ENCODE measurements around the gene ADGRD1. TPM values are rescaled to one million over a fixed set of nuclear protein-coding genes. Genes with fewer than 3 reads are reported as not detected.
"Not testable (repeated sequence)": the region's sequence is repeated elsewhere in the genome, so short reads cannot be mapped to it uniquely, and the experiment has no call there.

The ADGRD1 gene
- polyA plus RNA-seq, 1 donor = 84.8 TPM

DNA sequence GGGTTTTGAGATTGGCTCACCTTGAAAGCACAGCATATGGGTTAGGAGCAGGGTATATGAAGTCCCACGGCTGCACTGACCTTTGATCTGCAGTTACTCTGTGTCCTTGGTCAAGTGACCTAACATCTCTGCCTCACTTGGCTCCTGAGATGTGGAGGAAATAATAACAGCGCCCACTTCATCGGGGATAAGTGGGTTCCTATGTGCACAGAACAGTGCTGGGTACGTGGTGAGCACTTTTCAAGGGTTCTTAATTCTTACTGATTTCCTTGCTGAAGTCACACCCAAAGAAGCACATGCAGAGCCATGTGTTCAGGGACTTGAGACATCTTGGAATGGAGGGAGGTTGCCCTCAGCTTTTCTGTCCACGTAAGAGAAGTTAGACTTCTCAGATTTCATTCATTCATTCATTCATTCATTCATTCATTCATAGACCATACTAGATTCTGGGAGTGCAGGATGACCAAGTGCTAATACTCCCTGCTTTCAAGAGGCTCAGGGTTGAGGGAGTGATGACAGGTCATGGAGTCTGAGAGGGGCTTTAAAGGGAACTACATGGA lies 39.4 kb downstream of the ADGRD1 start:
- Histone ChIP-seq H3K4me3 (ENCODE audit: low read length) (no peak overlapping the region), H3K9me3 (ENCODE audit: control insufficient read depth, low read depth, low read length) (peaks cover 9% of the 10 kb centered on the region), H3K27me3 (ENCODE audit: control insufficient read depth, insufficient read depth, low read length) (no peaks in the 10 kb centered on the region), H3K4me1 (ENCODE audit: control insufficient read depth, insufficient read depth, low read length) (peaks cover 27% of the 10 kb centered on the region), H3K27ac (ENCODE audit: low read length) (peak overlapping the region; percentile 5), H3K36me3 (ENCODE audit: control insufficient read depth, insufficient read depth, low read length) (peaks cover 43% of the 10 kb centered on the region)
- no peak for DNase-seq
- WGBS (ENCODE audit: insufficient coverage, low lambda C conversion rate) = no CpG with 5 or more reads among the region's 5 CpGs

GRCh38 chr12:130993759-130994670 lies 40.3 kb downstream of the ADGRD1 start:
- Histone ChIP-seq H3K27me3 (ENCODE audit: control insufficient read depth, insufficient read depth, low read length) (no peaks in the 10 kb centered on the region), H3K9me3 (ENCODE audit: control insufficient read depth, low read depth, low read length) (peaks cover 11% of the 10 kb centered on the region), H3K36me3 (ENCODE audit: control insufficient read depth, insufficient read depth, low read length) (peaks cover 48% of the 10 kb centered on the region), H3K27ac (ENCODE audit: low read length) (no peak overlapping the region), H3K4me1 (ENCODE audit: control insufficient read depth, insufficient read depth, low read length) (peaks cover 19% of the 10 kb centered on the region), H3K4me3 (ENCODE audit: low read length) (no peak overlapping the region)
- no CpG with 5 or more reads among the region's 32 CpGs for WGBS (ENCODE audit: insufficient coverage, low lambda C conversion rate)
- no peak for DNase-seq

DNA sequence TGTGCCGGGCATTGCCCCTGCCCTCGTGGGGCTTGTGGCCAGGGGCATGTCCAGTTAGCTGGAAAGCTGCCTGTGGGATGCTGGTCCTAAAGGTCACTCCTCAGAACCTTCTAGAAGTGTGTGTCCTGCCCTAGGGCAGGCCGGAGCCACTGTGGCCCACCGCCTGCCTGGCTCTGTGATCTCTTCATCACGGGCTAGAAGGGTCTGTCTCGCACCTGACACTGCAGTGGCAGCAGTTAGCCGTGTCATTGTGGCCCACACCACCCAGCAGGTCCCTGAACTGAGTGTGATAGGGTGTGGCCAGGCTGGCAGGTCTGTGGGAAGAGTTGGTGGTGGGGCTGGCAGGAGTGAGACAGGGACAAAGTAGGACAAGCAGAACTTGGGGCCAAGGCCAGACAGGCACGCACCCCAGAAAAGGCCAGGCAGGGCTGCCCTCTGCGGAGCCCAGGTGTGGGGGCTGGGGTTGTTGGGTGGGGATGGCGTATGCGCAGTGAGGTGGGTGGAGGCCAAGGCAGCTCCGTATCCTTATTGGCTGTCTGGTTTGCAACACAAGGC lies 41.2 kb downstream of the ADGRD1 start:
- DNase-seq = no peak
- no CpG with 5 or more reads among the region's 12 CpGs for WGBS (ENCODE audit: insufficient coverage, low lambda C conversion rate)
- no peaks in the 10 kb centered on the region for H3K27me3 ChIP-seq (ENCODE audit: control insufficient read depth, insufficient read depth, low read length)
- peaks cover 51% of the 10 kb centered on the region for H3K36me3 ChIP-seq (ENCODE audit: control insufficient read depth, insufficient read depth, low read length)
- H3K4me1 ChIP-seq (ENCODE audit: control insufficient read depth, insufficient read depth, low read length) = peaks cover 10% of the 10 kb centered on the region
- no peak overlapping the region for H3K27ac ChIP-seq (ENCODE audit: low read length)
- peaks cover 12% of the 10 kb centered on the region for H3K9me3 ChIP-seq (ENCODE audit: control insufficient read depth, low read depth, low read length)
- no peak overlapping the region for H3K4me3 ChIP-seq (ENCODE audit: low read length)

- peaks cover 13% of the 10 kb centered on the region for H3K9me3 ChIP-seq (ENCODE audit: control insufficient read depth, low read depth, low read length)
- not testable (repeated sequence) for H3K27ac ChIP-seq (ENCODE audit: low read length); H3K4me3 ChIP-seq (ENCODE audit: low read length); H3K27me3 ChIP-seq (ENCODE audit: control insufficient read depth, insufficient read depth, low read length); DNase-seq
- H3K4me1 ChIP-seq (ENCODE audit: control insufficient read depth, insufficient read depth, low read length) = peaks cover 10% of the 10 kb centered on the region
- no CpG with 5 or more reads among the region's 5 CpGs for WGBS (ENCODE audit: insufficient coverage, low lambda C conversion rate)
- H3K36me3 ChIP-seq (ENCODE audit: control insufficient read depth, insufficient read depth, low read length) = peaks cover 52% of the 10 kb centered on the region
Measured at GRCh38 chr12:130995386-130995969, 41.8 kb downstream of the ADGRD1 start.

- peaks cover 52% of the 10 kb centered on the region for H3K36me3 ChIP-seq (ENCODE audit: control insufficient read depth, insufficient read depth, low read length)
- no peaks in the 10 kb centered on the region for H3K4me1 ChIP-seq (ENCODE audit: control insufficient read depth, insufficient read depth, low read length)
- H3K4me3 ChIP-seq (ENCODE audit: low read length) = no peak overlapping the region
- H3K27me3 ChIP-seq (ENCODE audit: control insufficient read depth, insufficient read depth, low read length) = no peaks in the 10 kb centered on the region
- DNase-seq = no peak
- peaks cover 13% of the 10 kb centered on the region for H3K9me3 ChIP-seq (ENCODE audit: control insufficient read depth, low read depth, low read length)
- WGBS (ENCODE audit: insufficient coverage, low lambda C conversion rate) = 100% methylated on average over 1 of the region's 5 CpGs
- no peak overlapping the region for H3K27ac ChIP-seq (ENCODE audit: low read length)
Measured at GRCh38 chr12:130998136-130998535, 44.4 kb downstream of the ADGRD1 start.

DNA sequence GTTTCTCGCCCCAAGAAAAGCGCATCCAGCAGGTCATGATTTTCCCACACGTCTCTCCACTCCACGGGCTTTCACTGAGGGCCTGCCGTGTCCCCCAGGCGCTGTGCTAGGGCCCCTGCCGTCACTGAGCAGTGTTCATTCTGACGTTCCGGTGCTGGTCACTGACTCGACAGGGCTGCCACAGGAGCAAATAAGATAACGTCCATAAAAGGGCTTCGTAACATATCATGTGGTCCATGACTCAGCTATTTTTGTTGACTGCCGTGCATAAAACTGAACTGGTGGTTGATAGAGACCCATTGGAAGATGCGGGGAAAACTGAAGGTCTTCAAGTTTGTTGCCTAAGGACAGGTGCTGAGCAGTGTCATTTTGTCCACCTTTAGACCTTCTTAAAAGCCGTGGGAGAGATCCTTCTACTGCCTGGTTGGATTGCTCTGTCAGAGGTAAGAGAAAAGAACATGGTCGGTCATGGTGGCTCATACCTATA lies 46.3 kb downstream of the ADGRD1 start:
- DNase-seq = no peak
- peaks cover 13% of the 10 kb centered on the region for H3K9me3 ChIP-seq (ENCODE audit: control insufficient read depth, low read depth, low read length)
- peaks cover 55% of the 10 kb centered on the region for H3K36me3 ChIP-seq (ENCODE audit: control insufficient read depth, insufficient read depth, low read length)
- H3K27ac ChIP-seq (ENCODE audit: low read length) = no peak overlapping the region
- no peak overlapping the region for H3K4me3 ChIP-seq (ENCODE audit: low read length)
- H3K4me1 ChIP-seq (ENCODE audit: control insufficient read depth, insufficient read depth, low read length) = no peaks in the 10 kb centered on the region
- WGBS (ENCODE audit: insufficient coverage, low lambda C conversion rate) = 80% methylated on average over 1 of the region's 16 CpGs
- no peaks in the 10 kb centered on the region for H3K27me3 ChIP-seq (ENCODE audit: control insufficient read depth, insufficient read depth, low read length)

- H3K36me3 ChIP-seq (ENCODE audit: control insufficient read depth, insufficient read depth, low read length) = peaks cover 66% of the 10 kb centered on the region
- H3K27me3 ChIP-seq (ENCODE audit: control insufficient read depth, insufficient read depth, low read length) = no peaks in the 10 kb centered on the region
- peaks cover 6% of the 10 kb centered on the region for H3K4me1 ChIP-seq (ENCODE audit: control insufficient read depth, insufficient read depth, low read length)
- no peak for DNase-seq
- H3K9me3 ChIP-seq (ENCODE audit: control insufficient read depth, low read depth, low read length) = peaks cover 13% of the 10 kb centered on the region
- no peak overlapping the region for H3K27ac ChIP-seq (ENCODE audit: low read length)
- no peak overlapping the region for H3K4me3 ChIP-seq (ENCODE audit: low read length)
- WGBS (ENCODE audit: insufficient coverage, low lambda C conversion rate) = no CpG with 5 or more reads among the region's 1 CpG
Measured at GRCh38 chr12:131001493-131001892, 47.8 kb downstream of the ADGRD1 start.

- DNase-seq = no peak
- peaks cover 66% of the 10 kb centered on the region for H3K36me3 ChIP-seq (ENCODE audit: control insufficient read depth, insufficient read depth, low read length)
- no peak overlapping the region for H3K27ac ChIP-seq (ENCODE audit: low read length)
Measured at GRCh38 chr12:131002216-131002631, 48.5 kb downstream of the ADGRD1 start.

GRCh38 chr12:131003036-131003715 lies 49.5 kb downstream of the ADGRD1 start:
- WGBS (ENCODE audit: insufficient coverage, low lambda C conversion rate) = no CpG with 5 or more reads among the region's 18 CpGs
- Histone ChIP-seq H3K27ac (ENCODE audit: low read length) (no peak overlapping the region), H3K36me3 (ENCODE audit: control insufficient read depth, insufficient read depth, low read length) (peaks cover 64% of the 10 kb centered on the region)

More at GRCh38 chr12:131002216-131002631, 48.5 kb downstream of the ADGRD1 start:
- WGBS (ENCODE audit: insufficient coverage, low lambda C conversion rate) = no CpG with 5 or more reads among the region's 2 CpGs
- peaks cover 12% of the 10 kb centered on the region for H3K9me3 ChIP-seq (ENCODE audit: control insufficient read depth, low read depth, low read length)
- no peak overlapping the region for H3K4me3 ChIP-seq (ENCODE audit: low read length)
- H3K27me3 ChIP-seq (ENCODE audit: control insufficient read depth, insufficient read depth, low read length) = no peaks in the 10 kb centered on the region
- H3K4me1 ChIP-seq (ENCODE audit: control insufficient read depth, insufficient read depth, low read length) = peaks cover 11% of the 10 kb centered on the region

GRCh38 chr12:131003716-131004045 lies 50.0 kb downstream of the ADGRD1 start:
- Histone ChIP-seq H3K9me3 (ENCODE audit: control insufficient read depth, low read depth, low read length) (peaks cover 2% of the 10 kb centered on the region), H3K36me3 (ENCODE audit: control insufficient read depth, insufficient read depth, low read length) (peaks cover 63% of the 10 kb centered on the region), H3K4me1 (ENCODE audit: control insufficient read depth, insufficient read depth, low read length) (peaks cover 25% of the 10 kb centered on the region), H3K27ac (ENCODE audit: low read length) (no peak overlapping the region), H3K4me3 (ENCODE audit: low read length) (no peak overlapping the region), H3K27me3 (ENCODE audit: control insufficient read depth, insufficient read depth, low read length) (no peaks in the 10 kb centered on the region)
- no peak for DNase-seq
- no CpG with 5 or more reads among the region's 18 CpGs for WGBS (ENCODE audit: insufficient coverage, low lambda C conversion rate)

More at GRCh38 chr12:131003036-131003715, 49.5 kb downstream of the ADGRD1 start:
- H3K9me3 ChIP-seq (ENCODE audit: control insufficient read depth, low read depth, low read length) = peaks cover 3% of the 10 kb centered on the region
- no peak overlapping the region for H3K4me3 ChIP-seq (ENCODE audit: low read length)
- no peaks in the 10 kb centered on the region for H3K27me3 ChIP-seq (ENCODE audit: control insufficient read depth, insufficient read depth, low read length)
- H3K4me1 ChIP-seq (ENCODE audit: control insufficient read depth, insufficient read depth, low read length) = peaks cover 20% of the 10 kb centered on the region
- no peak for DNase-seq

Data from large intestine (tissue), 3 donors.